ENCODE measurements around the gene THBS3.
"Not testable (repeated sequence)": the region's sequence is repeated elsewhere in the genome, so short reads cannot be mapped to it uniquely, and the experiment has no call there.

The THBS3 gene

DNA sequence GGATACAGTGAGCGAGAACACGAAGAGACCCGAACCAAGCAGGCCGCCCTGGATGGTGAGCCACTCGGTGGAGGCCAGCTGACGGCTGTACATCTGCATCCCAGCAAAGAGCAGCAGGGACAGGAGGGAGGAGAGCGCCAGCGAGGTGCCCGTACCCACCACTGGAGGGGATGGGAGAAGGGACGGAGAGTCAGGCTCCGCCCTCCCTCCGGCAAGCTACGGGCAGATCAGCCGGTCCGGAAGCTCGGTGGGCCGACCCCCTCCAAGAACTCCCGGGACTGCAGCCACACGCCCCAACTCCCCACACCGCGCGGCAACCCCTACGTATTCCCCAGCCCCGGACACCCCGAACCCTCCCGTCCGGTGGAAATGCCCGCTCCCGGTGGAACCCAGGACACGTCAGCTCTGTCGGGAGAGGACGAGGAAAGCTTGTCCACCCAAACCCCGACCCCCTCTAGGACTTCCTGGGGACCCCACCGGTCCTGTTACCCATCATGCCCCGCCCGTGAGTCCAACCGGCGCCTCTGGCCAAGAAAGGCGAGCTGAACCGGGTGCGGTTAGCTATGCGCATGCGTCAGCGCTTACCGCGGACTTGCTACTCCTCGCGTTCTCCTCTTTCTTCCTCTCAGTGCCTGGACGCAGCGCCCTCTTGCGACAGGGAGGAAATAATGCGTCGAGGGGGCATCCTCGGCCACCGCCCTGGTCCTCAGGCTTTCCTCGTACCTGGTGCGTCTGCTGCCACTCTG is 34.8 kb downstream of the THBS3 start, which contains the start of gene KRTCAP2:
Gene KRTCAP2 (minus strand): TSS at position 573 of the 746 bp plus-strand sequence. CDS start 80 bp downstream, at position 493.
- DNase-seq: peak; percentile 94 to 100 (median 98)

- no peak for DNase-seq
These were observed 35.6 kb downstream of the THBS3 start for GRCh38 chr1:155171836-155172731.

DNA sequence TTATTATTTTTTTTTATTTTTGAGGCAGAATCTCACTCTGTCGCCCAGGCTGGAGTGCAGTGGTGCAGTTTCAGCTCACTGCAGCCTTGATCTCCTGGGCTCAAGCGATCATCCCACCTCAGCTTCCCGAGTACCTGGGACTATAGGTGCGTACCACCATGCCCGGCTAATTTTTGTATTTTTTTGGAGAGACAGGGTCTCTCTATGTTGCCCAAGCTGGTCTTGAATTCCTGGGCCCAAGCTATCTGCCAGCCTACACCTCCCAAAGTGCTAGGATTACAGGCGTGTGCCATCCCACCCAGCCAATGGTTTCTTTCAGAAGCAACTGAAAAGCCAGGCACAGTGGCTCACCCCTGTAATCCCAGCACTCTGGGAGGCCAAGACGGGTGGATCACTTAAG is 36.9 kb downstream of the THBS3 start:
- no peak for DNase-seq

DNA sequence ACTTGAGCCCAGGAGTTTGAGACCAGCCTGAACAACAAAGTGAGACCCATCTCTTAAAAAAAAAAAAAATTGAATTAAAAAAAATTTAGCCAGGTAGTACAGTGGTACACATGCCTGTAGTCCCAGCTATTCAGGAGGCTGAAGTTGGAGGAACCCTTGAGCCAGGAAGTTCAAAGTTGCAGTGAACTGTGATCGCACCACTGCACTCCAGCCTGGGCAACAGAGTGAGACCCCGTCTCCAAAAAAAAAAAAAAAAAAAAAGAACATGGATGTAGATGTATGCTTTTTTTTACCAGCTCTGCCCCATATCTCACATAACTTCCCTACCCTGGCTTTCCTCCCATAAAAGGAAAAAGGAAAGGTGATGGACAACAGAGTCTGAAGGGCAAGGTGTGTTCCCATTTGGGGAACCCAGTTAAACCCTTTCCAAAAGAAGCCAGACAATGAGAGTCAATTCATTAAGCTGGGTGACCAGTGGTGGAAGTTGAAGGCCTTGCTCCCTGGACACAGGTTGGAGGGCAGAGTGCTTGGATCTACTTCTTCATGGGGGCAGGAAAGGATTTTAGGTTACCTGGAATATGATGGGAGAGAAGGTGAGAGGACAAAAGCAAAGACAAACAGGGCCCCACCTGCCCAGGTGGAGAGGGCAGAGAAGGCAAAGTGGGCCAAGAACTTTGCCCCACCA is 37.5 kb downstream of the THBS3 start:
- DNase-seq: no peak

GRCh38 chr1:155169541-155169940 is 38.2 kb downstream of the THBS3 start:
- no peak for DNase-seq

DNA sequence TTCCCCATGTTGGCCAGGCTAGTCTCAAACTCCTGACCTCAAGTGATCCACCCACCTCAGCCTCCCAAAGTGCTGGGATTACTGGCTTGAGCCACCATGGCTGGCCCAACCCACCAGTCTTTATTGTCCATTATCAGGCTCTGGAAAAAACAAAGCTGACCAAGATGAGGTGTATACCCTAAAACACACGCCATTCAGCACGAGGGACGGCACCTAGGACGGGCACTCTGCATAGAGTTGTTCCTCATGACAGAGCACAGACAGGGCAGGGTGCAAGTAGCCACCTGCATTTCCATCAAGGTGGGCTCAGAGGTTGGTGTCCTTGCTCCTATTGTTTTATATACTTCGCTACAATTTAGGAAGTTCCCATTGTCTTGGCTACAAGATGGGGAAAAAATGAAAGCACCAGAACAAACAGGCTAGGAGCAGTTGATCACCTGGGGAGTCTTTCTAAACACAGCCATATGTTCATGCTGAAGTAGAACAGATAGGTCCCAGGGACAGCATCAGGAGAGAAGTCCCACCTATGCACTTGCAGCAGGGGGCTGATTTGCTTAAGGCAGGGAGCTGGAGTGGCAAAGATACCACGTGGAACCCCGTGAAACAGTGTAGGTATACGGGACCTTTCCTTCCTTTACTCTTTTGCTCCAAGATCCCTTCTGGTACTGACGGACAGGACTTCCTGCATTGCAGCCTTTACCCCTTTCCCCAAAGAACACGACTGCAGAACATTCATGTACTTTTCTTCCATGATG is 39.1 kb downstream of the THBS3 start:
- DNase-seq: no peak

GRCh38 chr1:155168105-155168445 is 39.6 kb downstream of the THBS3 start:
- DNase-seq: not testable (repeated sequence)

- peak; percentile 87 to 98 (median 96) for DNase-seq
These were observed 40.3 kb downstream of the THBS3 start for GRCh38 chr1:155167166-155168104.

- DNase-seq: peak in 1 of 3 experiments; percentile 96
These were observed 41.1 kb downstream of the THBS3 start for GRCh38 chr1:155166471-155167165.

DNA sequence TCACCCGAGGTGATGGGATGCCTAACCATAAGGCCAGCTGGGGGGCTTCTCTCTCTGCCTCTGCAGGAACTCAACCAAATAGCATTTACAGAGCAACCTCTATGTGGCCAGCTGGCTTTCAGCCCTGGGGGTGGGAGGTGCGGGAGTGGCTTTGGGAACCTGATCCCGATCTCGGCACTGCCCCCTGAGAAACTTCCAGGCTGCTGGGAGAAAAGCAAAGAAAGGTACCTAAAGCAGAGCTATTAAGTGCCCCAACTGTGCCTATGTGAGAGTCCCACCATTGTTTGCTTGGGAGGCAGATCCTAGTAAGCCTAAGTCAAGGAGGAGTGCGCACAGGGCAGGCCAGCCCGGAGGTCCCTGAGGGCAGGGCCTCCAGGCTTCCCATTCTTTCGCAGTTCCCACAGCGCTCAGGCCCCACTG is 41.6 kb downstream of the THBS3 start:
- no peak for DNase-seq

DNA sequence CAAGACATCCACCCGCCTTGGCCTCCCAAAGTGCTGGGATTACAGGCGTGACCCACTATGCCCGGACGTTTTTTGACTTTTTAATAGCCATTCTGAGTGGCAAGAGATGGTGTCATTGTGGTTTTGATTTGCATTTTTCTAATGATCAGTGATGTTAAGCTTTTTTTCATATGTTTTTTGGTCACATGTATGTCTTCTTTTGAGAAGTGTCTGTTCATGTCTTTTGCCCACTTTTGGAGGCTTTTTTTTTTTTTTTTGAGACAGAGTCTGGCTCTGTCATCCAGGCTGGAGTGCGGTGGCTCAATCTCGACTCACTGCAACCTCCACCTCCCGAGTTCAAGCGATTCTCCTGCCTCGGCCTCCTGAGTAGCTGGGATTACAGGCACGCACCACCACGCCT is 43.1 kb downstream of the THBS3 start:
- DNase-seq: not testable (repeated sequence)

GRCh38 chr1:155163785-155164184 is 43.9 kb downstream of the THBS3 start:
- not testable (repeated sequence) for DNase-seq

DNA sequence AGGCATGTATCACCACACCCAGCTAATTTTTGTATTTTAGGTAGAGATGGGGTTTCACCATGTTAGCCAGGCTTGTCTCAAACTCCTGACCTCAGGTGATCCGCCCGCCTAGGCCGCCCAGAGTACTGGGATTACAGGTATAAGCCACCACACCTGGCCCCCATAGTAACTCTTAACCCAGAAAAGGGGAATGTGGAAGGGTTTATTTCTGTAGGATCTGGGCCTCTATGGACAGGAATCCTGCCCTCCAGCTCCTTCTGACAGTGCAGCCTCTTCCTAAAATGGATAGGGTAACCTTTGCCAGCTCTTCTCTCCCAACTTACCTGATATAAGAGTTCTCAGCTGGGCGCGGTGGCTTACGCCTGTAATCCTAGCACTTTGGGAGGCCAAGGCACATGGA is 45.1 kb downstream of the THBS3 start:
- not testable (repeated sequence) for DNase-seq

- no peak for DNase-seq
These were observed 47.6 kb downstream of the THBS3 start for GRCh38 chr1:155160128-155160527.

DNA sequence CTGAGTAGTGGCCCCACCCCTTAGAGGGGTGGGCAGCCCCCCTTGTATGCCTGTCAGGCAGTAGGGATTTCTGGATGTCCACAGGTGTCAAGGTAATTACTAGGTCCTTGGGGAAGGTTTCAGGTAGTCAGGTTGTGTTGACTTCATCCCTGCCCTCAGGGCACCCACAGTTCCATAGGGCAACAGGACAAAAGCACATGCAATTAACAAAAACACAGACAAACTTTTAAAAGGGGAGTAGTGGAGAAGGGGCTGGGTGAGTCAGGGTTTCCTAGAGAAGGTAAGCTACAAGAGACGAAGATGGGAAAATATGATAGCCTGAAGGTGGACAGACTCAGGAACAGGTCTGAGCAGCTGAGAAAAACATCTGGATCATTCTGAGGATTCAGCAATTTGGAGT is 48.7 kb downstream of the THBS3 start:
- DNase-seq: peak in 2 of 3 experiments; percentile 22 to 63

- not testable (repeated sequence) for DNase-seq
These were observed 51.6 kb downstream of the THBS3 start for GRCh38 chr1:155155996-155156643.

All from NCI-H1417 (cell line).